D341Med (cell line): Measurements from ENCODE around the gene KRTAP10-1.

Experiments used
- DNase-seq: peaks from one replicate; pipeline ENCODE4 v3.0.0; 2012; ENCODE audit warnings: low spot score

The KRTAP10-1 gene

DNA sequence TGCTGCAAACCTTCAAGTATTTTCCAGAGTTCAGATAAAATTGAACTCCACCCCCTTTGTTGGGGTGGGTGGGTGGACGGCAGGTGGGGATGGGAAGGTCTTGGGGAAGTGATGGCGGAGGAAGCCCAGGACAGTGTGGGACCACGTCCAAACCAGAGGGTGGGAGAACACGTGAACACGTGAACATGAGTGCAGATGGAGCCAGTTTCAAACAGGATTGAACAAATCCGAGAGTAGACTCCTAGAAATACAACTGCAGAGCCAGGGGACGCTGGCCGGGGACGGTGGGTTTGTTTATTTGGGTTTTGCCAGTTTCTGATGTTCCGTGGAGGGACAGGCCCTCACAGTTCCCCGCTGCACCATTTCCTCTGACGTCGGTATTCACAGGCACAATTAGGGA is 8.4 kb upstream of the KRTAP10-1 start:
- DNase-seq = no peak

DNA sequence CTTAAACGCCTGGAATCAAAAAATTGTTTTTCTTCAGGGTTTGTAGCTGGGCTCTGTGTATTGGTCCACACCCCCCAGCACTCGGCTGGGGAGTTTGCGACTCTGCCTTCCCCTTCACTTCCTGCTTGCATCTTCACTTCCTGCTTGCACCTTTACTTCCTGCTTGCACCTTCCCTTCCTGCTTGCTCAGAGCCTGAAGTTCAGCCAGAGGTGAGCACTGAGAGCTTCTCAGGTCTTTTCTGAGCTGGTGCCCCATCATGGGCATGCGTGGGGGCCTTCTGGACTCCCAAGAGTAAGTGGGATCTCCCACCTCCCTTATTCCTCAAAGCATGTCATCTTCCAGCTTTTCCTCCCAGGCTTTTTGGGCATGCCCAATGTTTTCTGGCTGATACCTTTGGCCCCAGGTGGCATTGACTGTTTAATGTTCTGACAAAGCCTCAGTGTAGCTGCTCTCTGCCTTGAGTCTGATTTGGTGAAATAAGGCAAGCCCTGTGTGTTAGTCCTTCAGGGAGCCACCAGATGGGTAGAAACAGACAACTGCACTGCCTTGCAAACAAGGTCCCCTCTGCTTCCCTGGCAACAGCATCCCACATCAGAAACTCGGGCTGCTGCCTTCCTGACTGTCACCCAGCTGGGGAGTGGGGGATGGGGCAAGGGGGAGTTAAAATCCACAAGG is 7.8 kb upstream of the KRTAP10-1 start:
- no peak for DNase-seq

DNA sequence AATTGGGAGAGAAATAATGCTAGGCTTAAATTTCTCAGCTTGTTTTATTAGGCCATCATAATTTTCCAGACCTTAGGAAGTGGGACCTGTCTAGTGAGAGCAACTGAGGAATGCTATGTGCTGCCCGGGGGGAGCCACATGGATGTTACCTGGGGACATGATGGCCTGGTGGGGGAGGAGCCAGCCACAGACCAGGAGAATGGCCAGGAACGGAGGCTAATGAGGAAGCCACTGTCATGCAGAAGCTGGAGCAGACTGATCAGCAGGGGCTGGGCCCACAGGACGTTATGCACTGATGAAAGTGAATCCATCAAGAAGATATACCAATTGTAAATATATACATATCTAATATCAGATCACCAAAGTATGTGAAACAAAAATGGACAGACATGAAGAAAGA is 4.6 kb upstream of the KRTAP10-1 start:
- DNase-seq = no peak

DNA sequence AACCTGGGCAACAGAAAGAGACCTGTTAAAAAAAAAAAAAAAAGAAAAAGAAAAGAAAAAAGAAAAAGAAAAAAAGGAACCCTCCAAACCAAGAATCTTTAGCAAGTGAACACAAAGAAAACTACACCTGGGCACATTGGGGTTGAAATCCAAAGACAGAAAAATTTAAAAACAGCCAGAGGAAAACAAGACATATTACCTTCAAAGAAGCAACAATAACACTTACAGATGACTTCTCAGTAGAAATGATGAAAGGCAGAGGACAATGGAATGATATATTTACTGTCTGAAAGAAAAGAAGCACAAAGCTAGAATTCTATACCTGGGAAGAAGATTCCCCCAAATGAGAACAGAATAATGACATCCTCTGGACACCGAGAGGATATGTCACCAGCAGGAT is 2.7 kb upstream of the KRTAP10-1 start:
- DNase-seq = no peak

DNA sequence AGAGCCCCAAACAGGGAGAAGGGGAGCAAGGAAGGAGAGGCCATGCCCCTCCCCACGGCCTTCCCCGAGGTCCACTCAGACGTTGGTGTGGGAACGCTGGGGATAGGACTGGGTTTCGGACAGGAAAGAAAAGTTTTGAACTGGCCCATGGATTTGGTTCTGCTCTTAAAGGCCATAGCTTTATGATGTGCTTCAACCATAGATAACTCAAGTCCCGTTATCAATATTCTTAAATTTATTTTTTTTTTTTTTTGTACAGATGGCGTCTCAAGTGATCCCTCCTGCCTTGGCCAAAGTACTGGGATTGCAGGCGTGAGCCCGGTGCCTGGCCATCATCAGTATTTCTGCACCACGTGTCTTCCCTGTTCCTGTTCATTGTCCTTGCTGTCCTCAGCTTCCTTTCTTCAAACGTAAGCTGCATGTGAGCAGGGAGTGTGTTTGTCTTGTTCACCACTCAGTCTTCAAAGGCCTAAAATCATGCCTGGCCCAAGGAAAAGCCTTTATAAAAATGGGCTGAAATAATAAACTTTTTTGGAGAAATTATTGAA is 820 bp upstream of the KRTAP10-1 start:
- no peak for DNase-seq

DNA sequence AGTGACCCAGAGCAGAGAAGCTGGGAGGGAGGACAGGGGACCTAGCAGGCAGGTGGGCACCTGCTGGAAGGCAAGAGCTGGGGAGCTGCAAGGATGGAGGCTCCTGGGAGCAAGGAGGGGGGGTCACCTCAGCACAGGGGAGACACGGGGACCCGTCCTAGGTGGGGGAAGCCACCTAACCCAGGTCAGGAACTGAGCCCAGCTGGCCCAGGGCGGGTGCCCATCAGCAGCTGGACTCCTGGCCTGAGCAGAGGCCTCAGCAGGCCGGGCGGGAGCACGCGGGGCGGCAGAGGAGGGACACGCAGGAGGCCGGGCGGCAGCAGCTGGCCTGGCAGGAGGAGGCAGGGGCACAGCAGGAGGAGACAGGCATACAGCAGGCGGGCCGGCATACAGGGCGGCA is 949 bp downstream of the KRTAP10-1 start:
- no peak for DNase-seq

DNA sequence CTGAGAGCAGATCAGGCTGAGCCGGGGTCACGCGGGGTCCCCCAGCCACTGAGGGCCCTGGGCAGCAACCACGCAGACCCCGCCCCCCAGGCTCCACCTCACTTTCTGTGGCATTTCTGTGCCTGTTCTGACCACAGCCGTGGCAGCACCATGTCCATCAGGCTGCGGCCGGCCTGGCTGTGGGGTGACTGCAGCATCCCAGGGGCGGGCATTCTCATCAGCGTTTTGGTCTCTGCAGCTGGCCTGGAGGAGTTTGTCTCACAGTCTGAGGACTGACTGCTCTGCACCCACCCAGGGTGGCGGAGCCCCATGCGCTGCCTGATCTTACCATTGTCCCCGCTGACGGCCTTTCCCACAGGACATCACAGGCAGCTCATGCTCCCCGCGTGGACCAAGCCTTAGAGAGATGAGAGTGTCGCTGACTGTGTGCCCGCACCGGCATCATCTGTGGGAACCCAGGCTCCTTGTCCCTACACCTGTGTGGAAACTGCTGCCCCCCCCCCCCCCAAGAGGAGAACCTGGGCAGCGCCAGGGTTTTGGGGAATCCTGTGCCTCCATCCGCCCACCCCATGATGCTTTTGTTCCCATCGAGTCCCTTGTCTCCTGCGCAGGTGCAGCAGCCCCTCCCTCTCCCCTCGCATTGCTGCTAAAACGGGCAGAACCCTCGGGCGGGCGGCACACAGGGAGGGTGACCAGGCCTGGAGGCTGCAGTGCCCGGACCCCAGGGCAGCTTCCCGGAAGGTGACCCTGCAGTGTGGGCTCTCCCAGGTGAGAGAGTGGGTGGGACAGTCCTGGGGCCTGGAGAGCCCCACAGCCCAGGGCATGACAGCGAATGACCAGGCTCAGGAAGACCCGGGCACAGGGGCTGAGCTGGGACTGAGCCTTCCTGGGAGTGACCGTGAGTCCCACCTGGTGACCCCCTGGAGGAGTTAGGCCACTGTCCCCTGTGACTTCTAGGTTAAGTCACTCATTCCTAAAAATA is 1.8 kb downstream of the KRTAP10-1 start:
- no peak for DNase-seq

DNA sequence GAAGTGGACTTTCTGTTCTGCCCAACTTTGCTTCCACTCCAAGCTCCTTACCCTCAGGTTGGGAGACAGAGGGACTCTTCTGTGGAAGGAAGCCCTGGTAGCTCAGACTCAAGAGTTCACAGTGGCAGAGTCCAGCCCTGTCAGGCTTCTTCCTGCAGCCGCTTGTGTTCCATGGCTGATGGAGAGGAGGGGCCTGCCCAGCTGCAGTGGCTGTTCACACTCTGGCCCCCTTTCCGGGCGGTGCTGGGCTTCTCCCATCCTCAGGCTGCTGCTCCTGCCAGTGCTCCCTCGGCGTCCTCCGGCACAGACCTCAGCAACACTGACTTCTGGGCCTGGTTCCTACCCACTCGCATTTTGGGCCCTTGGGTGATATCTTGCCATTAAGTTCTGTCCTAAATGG is 4.0 kb downstream of the KRTAP10-1 start:
- no peak for DNase-seq

DNA sequence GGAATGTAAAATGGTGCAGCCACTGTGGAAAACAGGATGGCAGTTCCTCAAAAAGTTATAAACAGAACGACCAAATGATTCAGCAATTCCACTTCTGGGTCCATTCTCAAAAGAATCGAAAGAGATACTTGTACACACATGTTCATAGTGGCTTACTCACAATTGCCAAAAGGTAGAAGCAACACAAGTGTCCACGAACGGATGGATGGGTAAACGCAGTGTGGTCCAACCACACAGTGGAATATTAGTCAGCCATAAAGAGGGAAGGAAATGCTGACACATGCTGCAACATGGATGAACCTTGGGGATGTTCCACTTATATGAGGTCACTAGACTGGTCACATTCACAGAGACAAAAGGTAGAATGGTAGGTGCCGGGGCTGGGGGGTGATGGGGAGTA is 5.3 kb downstream of the KRTAP10-1 start:
- no peak for DNase-seq

DNA sequence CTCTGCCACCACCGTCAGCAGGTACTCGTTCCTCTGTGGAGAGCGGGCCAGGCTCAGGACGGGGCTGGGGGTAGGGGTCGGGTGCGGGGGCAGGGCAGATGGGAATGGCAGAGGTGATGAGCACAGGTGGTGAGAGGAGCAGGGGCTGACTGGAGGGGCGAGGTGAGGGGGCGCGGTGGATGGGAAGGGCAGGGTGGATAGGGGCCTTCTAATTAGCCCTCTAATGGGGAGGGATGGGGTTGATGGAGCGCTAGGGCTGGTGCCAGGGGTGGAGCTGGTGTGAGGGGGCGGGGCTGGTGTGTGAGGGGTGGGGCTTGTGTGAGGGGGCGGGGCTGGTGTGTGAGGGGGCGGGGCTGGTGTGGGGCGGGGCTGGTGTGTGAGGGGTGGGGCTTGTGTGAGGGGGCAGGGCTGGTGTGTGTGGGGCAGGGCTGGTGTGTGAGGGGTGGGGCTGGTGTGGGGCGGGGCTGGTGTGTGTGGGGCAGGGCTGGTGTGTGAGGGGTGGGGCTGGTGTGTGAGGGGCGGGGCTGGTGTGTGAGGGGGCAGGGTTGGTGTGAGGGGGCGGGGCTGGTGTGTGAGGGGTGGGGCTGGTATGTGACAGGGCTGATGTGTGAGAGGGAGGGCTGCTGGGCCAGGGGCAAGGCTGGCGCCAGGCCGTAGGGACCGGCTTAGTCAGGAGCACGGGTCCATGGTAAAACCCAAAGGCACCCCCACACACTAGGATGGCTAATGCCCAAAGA is 5.9 kb downstream of the KRTAP10-1 start:
- no peak for DNase-seq

DNA sequence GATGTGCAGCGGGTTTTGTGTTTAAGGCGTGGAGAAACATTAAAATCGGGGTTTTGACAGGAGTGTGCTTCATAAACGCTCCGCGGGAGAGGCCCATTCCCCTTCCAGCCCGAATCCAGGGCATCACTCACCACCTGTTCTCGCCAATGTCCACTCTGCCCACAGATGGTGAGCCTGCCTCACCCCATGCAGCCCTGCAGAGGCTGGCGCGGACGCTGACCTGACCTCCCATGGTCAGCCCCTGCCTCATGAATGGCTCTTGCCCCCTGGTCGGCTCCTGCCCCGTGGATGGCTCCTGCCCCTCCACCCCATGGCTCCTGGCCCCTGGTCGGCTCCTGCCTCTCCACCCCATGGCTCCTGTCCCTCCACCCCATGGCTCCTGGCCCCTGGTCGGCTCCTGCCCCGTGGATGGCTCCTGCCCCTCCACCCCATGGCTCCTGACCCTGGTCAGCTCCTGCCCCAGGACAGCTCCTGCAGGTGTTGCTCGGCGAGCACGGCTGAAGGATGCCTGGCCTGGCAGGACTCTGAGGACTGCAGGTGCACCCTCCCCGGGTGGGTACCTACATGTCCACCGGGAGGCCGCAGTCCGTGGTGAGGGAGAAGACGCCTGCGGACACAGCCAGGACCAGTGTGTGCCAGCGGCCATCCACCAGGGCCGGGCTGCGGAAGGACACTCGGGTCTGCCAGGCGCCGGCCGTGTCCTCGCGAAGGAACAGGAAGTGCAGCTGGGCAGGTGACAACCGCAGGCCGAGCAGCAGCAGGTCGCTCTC is 6.7 kb downstream of the KRTAP10-1 start:
- no peak for DNase-seq

DNA sequence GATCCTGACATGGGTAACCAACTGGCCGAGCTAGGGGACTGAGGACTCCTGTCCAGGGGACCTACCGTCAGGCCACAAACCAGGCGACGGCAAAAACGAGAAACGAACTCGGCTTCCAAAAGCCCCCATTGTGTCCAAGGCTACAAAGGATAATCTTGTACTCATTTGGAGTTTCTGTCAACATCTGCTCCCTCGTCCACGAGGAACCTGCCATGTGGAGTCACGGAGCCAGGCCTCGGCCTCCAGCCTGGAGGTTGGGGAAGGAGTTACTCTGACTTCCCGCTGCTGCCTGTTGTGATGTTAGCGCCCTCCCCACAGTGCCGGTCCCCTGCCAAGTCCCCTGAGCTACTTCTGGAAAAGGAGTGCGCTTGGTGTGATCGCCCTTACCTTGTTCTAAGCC is 7.3 kb downstream of the KRTAP10-1 start:
- no peak for DNase-seq

DNA sequence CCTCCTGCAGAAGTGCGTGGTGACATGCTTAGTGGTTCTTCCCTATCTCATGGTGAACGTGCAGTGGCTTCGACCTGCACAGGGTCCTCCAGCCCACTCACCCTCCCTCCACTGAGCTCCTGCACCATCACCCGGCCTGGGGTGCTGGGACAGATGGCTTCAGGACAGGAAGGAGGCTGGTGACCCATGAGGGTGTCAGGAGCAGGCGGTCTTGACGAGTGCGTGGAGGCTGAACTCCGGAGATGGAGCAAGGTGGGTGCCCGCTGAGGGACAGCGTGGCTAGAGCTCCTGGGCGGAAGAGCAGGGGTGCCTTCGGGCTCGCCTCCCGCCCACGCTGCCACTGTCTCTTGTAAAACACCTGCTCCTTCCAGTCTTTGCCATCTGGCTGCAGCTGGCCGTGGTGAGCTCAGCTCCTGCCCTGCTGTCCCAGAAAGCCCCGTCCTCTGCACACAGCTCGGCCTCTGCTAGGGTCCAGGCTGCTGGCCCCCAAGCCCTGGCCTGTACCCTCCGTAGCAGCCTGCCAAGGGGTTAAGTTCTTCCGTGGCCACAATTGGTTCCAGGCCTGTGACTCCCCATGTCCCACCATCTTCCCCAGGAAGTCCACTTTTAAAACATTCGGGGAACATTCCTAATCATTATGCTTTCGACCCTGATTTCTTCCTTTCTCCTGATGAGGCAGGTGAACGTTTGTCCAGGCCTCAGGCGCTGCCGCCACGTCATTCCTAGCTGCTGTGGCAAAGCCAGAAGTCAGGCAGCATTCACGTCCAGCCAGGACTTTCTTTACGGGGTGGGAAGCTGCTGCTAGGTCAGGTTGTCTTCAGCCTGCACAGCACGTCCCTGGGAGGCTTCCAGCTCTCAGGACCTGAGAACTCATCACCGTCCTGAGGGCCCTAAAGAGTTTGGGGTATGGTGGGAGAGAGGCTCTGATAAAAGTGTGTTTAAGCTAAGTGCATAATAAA is 8.1 kb downstream of the KRTAP10-1 start:
- DNase-seq = no peak

DNA sequence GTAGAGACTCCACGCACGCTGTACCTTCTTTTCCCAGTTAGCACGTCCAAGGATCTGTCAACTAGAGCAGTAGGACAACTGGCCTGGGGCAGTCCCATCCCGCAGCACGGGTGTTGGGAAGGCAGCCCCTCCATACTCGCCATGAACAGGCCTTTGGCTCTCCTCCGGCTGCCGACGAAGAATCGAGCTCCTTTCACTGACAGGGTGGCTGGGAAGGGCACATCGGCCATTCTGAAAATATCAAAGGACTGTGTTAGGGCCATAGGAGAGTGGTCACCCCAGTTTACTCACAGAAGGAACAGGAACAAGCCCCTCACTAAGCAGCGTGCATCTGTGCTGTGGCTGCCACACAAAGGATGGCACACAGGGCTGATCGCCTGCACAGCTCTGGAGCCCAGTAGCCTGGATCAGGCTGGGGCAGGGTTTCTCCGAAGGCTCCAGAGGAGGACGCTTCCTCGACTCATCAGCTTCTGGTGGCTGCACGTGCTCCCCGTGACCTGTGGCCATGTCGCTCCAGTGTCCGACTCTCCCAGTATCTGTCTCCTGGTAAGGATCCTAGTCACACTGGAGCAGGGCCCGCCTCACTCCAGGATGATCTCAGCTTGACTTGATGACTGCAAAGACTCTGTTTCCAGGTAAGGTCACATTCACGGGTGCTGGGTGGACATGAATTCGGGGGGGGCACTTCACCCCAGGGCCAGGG is 8.9 kb downstream of the KRTAP10-1 start:
- DNase-seq = no peak

DNA sequence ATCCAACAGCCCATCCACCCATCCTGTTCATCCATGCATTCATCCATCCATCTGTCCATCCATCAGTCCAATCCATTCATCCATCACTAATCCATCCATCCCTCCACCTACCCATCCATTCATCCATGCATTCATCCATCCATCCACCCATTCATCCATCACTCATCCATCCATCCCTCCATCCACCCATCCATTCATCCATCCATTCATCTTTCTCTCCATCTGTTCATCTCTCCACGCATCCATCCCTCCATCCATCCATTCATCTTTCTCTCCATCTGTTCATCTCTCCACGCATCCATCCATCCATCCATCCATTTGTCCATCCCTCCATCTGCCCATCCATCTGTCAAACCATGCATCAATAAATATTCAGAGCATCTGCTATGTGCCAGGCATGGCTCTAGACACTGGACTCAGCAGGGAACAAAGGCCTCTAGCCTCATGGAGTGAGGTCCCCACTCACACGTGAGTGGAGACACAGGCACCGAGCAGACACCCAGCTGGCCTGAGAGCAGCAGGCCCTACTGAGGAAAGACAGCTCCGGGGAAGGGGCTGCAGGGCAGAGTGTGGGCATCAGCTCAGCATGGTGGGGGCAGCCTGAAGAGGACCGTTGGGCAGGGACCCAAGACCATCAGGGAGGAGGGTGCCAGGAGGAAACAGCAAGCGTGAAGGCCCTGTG is 9.6 kb downstream of the KRTAP10-1 start:
- no peak for DNase-seq

DNA sequence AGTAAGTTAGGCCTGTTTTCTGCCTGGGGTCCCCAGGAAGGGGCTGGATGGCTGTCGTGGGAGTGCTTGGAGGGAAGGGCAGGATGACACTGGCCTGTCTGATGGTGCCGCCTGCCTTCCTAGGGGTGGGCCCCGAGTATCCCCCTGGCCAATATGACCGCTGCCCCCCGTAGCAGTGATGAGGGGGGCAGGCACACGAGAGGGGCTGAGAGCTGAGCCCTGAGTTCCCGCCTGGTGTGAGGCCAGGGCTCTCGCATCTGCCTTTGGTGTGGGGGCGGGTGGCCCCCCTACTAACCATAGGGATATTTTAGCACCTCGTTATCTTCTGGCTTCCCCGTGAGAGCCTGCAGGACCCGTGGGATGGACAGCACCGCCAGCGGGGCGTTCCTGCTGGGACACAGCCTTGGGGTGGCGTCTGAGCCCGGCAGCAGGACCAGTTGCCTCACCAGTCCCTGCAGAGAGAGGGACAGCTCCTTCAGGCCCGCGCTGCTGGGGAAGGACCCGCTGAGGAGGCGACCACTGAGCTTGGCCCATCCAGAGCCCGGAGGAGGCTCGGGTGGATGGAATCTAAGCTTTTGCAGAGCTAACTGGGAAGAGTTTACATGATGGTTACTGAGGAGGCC is 10.4 kb downstream of the KRTAP10-1 start:
- DNase-seq = no peak

DNA sequence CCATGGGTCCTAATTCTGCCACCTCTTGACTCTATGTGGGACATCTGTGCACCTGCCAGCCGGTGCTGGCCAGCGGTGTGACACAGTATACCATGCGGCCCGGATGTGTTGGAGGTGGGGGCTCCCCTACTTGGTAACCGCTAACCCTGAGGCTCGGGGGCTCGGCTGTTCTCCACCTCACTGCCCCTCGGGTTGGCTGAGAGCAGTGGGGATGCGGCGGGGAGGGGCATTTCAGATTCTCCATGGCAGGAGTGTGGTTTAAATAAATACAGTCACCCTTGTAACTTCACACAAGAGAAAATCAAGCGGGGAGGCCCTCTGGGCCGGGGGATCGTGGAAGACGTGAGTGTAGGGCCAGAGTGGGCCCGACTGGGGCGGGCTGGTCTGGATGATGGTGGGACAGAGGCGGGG is 11.0 kb downstream of the KRTAP10-1 start:
- no peak for DNase-seq

DNA sequence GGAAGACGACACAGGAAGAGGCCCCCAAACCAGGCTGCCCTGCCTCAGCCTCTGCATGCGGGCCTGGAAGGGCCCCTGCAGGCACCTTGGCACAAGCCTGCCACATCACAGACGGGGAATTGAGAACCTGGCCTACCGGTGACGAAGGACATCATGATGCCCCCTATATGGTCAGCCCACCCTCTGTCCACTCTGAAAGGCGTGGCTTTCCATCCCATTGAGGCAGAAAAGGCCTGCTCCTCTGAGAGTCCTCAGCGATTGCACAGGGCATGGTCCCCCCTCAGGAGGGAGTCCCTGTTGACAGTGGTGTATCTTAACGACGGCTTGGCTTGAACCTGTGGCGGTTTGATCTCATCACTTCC is 11.4 kb downstream of the KRTAP10-1 start:
- DNase-seq = no peak
